HG02852 (cell line): ENCODE data around the gene CTF1.
"Not testable (repeated sequence)": the region's sequence is repeated elsewhere in the genome, so short reads cannot be mapped to it uniquely, and the experiment has no call there.

Source experiments
- ATAC-seq: cut with Tn5 transposase; IDR thresholded peaks from one replicate; pipeline ENCODE4 v1.9.1; 2021; ENCODE audit warnings: mild to moderate bottlenecking, moderate library complexity; ENCODE audit not compliant: unreplicated experiment

The CTF1 gene

GRCh38 chr16:30886145-30886544 lies 10.3 kb upstream of the CTF1 start:
- no peak for ATAC-seq

- ATAC-seq = no peak
Observed at GRCh38 chr16:30887927-30888326, 8.5 kb upstream of the CTF1 start.

GRCh38 chr16:30888856-30889499 lies 7.4 kb upstream of the CTF1 start:
- ATAC-seq = no peak

- ATAC-seq = no peak
Observed at GRCh38 chr16:30889721-30890120, 6.7 kb upstream of the CTF1 start.

GRCh38 chr16:30891043-30891823 lies 5.2 kb upstream of the CTF1 start:
- ATAC-seq = not testable (repeated sequence)

- no peak for ATAC-seq
Observed at GRCh38 chr16:30892670-30893416, 3.6 kb upstream of the CTF1 start.

- ATAC-seq = no peak
Observed at GRCh38 chr16:30893417-30893743, 3.0 kb upstream of the CTF1 start.

GRCh38 chr16:30893744-30894539 lies 2.5 kb upstream of the CTF1 start, which contains the start of gene BCL7C:
TSS of gene BCL7C (minus strand) at chr16:30894077. CDS start at chr16:30893944, 133 bp downstream.
- ATAC-seq = peak; percentile 64

GRCh38 chr16:30894540-30895368 lies 1.7 kb upstream of the CTF1 start:
- ATAC-seq = no peak

GRCh38 chr16:30895627-30896260 lies 670 bp upstream of the CTF1 start:
- ATAC-seq = no peak

GRCh38 chr16:30896889-30897733 lies 697 bp downstream of the CTF1 start:
- peak; percentile 43 for ATAC-seq

GRCh38 chr16:30899794-30900193 lies 3.4 kb downstream of the CTF1 start:
- ATAC-seq = no peak

- ATAC-seq = no peak
Observed at GRCh38 chr16:30900588-30900987, 4.2 kb downstream of the CTF1 start.

GRCh38 chr16:30901201-30902028 lies 5.0 kb downstream of the CTF1 start:
- no peak for ATAC-seq

- peak; percentile 66 for ATAC-seq
Observed at GRCh38 chr16:30902029-30902972, 5.9 kb downstream of the CTF1 start.

GRCh38 chr16:30903002-30903401 lies 6.6 kb downstream of the CTF1 start:
- no peak for ATAC-seq

GRCh38 chr16:30903596-30903995 lies 7.2 kb downstream of the CTF1 start:
- no peak for ATAC-seq
